ENCODE measurements around the gene CELSR1.

DNA sequence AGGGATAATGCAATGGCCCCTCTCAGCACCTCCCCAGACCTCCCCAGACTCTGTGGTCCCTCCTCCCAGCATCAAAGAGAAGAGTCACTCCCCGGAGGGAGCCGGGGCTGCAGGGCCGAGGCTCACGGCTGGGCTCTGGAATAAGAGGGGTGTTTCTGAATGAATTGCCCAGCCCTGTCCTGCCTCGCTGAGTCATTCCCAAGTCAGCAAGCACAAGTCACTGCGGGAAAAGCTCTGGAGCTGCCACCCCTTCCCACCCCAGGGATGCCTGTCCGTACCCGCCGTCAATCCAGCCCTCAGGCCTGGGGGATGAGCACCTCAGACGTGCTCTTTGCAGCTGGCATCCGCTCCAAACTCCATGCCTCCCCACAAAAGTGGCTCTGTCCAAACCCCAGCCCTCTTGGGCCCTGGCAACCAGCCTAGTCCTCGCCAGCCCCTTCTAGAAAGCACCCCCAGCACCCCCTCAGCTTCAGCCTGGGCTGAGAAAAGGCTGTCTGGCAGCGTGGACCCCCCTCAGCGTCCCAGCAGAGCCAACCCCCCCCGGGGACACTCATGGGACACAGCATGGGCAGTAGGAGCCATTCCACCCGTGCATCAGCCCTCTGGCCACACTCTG lies 22.7 kb downstream of the CELSR1 start:
- no peak for TF ChIP-seq POLR2AphosphoS5 (IDR thresholded peaks at IDR 0.05; ENCODE audit: low read depth, low read length)
- TF ChIP-seq TAF1 (IDR thresholded peaks at IDR 0.05; ENCODE audit: borderline replicate concordance, low read depth, low read length): no peak

Data from GM12892 (cell line).